ENCODE measurements around the gene LCA5L.
A peak's percentile ranks its signal among the peaks of the same experiment; 100 is the strongest.
"Not testable (repeated sequence)": the region's sequence is repeated elsewhere in the genome, so short reads cannot be mapped to it uniquely, and the experiment has no call there.

LCA5L gene

DNA sequence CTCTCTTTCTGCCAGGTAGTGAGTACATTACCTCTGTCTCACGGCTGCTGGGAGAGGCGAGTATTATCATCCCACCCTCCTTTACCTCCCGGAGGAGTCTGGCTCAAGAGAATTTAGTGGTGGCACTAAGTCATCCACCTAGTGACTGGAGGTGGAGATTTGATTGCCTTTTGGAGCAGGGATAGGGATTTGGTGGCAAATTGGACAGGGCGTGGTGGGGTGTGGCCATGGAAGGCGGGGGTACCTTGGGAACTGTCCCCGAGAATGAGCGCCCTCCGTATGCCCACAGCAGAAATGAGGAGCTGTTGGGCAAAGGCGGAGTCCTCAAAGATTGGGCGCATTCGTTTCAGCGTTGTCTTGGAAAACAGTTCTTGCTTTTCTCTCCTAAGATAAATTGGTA is 64.6 kb downstream of the LCA5L start:
- Histone ChIP-seq H3K4me1 (ENCODE audit: control insufficient read depth, insufficient read depth, low read length) (peaks cover 16% of the 10 kb centered on the region), H3K36me3 (ENCODE audit: control insufficient read depth, insufficient read depth, low read length) (no peaks in the 10 kb centered on the region), H3K27me3 (ENCODE audit: control insufficient read depth, insufficient read depth, low read length) (no peaks in the 10 kb centered on the region), H3K9ac (ENCODE audit: low read length) (peak overlapping the region; percentile 83), H3K4me3 (ENCODE audit: low read length) (peak overlapping the region; percentile 29), H3K9me3 (ENCODE audit: control insufficient read depth, low read length) (no peaks in the 10 kb centered on the region)

DNA sequence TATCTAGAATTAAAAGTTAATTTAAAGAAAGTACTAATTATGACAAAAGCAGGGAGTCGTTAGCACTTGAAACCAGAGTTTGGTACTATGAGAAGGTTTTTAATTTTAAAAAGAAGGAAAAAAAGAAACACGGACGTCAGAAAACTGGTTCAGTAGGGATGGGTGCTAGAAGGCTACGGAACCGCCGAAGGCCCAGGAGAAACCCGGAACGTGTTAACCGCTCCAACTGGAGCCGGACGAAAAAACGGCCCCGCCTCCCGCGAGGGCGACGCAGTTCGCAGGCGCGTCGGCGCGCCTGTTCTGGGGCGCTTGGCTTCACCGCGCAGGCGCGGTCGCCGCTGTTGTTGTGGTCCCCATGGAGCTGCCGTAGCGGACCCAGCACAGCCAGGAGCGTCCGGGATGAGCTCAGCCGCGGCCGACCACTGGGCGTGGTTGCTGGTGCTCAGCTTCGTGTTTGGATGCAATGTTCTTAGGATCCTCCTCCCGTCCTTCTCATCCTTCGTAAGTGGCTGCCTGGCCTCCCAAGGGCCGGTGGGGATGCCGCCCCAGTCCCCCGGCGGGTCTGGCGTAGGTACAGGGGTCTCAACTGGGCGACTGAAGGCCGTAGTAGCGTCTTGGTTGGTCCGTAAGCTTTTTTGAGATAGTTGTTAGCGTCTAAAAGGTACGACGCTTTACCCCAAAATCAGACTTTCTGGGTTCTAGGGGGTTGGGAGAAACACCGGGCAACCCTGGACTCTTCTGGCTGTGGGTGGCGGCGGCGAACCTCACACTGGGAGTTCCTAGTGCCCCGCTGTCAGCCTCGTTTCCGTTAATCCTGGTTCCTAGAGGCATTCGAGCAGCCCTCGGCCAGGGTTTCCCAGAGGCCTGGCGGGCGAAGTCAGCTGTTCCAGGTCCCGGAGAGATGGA is 65.3 kb downstream of the LCA5L start:
- Histone ChIP-seq H3K9ac (ENCODE audit: low read length) (peak overlapping the region; percentile 83), H3K4me1 (ENCODE audit: control insufficient read depth, insufficient read depth, low read length) (peaks cover 12% of the 10 kb centered on the region), H3K27me3 (ENCODE audit: control insufficient read depth, insufficient read depth, low read length) (no peaks in the 10 kb centered on the region), H3K36me3 (ENCODE audit: control insufficient read depth, insufficient read depth, low read length) (no peaks in the 10 kb centered on the region), H3K4me3 (ENCODE audit: low read length) (peak overlapping the region; percentile 72), H3K9me3 (ENCODE audit: control insufficient read depth, low read length) (no peaks in the 10 kb centered on the region)

DNA sequence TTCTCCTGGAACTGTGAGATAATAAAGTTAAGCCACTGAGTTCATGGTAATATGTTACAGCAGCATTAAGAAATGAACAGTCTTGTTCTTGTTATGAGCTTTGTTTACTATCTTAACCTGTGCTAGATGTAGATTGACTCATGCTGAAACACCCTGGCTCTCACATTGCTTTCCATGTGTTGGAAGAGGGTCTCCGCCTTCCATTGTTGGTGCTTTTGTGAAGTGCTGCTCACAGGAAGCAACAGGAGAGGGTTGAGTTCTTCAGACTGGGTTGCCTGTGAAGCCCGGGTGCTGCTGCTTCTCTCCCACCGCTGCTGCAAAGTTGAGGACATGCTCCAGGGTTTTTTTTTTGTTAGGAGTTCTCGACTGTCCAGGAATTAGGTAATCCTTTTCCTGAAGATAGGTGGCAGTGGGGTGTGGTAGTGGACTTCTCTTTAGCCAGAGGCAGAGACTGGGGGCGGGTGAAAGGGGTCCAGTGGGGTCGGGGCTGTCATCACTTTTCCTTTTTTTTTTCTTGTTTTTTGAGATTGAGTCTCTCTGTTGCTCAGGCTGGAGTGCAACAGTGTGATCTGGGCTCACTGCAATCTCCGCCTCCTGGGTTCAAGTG is 68.0 kb downstream of the LCA5L start:
- H3K4me3 ChIP-seq (ENCODE audit: low read length): peak overlapping the region; percentile 31
- H3K27me3 ChIP-seq (ENCODE audit: control insufficient read depth, insufficient read depth, low read length): no peaks in the 10 kb centered on the region
- peaks cover 8% of the 10 kb centered on the region for H3K4me1 ChIP-seq (ENCODE audit: control insufficient read depth, insufficient read depth, low read length)
- no peaks in the 10 kb centered on the region for H3K36me3 ChIP-seq (ENCODE audit: control insufficient read depth, insufficient read depth, low read length)
- no peak overlapping the region for H3K9ac ChIP-seq (ENCODE audit: low read length)
- no peaks in the 10 kb centered on the region for H3K9me3 ChIP-seq (ENCODE audit: control insufficient read depth, low read length)

DNA sequence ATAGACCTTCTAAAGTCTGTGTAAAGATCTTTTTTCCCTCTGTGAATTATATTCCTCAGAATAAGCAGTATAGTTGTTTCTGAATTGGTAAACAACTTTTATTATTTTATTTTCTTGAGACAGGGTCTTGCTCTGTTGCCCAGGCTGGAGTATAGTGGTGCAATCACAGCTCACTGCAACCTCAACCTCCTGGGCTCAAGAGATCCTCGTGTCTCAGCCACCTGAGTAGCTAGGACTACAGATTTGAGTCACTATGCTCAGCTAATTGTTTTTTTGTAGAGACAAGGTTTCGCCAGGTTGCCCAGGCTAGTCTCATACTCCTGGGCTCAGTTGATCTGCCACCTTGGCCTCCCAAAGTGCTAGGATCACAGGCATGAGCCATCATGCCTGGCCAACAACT is 70.1 kb downstream of the LCA5L start:
- Histone ChIP-seq H3K9me3 (ENCODE audit: control insufficient read depth, low read length) (no peaks in the 10 kb centered on the region), H3K4me3 (ENCODE audit: low read length) (no peak overlapping the region), H3K4me1 (ENCODE audit: control insufficient read depth, insufficient read depth, low read length) (peaks cover 8% of the 10 kb centered on the region), H3K36me3 (ENCODE audit: control insufficient read depth, insufficient read depth, low read length) (no peaks in the 10 kb centered on the region), H3K27me3 (ENCODE audit: control insufficient read depth, insufficient read depth, low read length) (no peaks in the 10 kb centered on the region), H3K9ac (ENCODE audit: low read length) (no peak overlapping the region)

DNA sequence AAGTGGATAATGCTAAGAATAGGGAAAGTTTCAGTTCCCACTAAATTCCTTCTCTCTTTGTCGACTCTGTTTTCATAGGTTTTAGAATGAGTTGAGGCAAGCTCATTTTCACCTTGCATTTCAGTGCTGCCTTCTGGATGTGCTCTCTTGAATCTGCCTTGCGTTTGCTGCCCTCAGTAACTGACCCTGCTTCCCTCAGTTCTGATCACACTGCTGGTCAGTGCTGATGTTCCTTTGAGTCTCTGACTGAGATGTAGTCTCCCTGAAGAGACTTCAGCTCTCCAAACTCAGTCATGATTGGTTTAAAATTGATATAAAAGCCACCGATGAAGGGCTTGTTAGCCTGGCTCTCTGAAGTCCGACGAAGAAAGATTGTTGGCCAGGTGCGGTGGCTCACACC is 71.5 kb downstream of the LCA5L start:
- Histone ChIP-seq H3K9me3 (ENCODE audit: control insufficient read depth, low read length) (no peaks in the 10 kb centered on the region), H3K27me3 (ENCODE audit: control insufficient read depth, insufficient read depth, low read length) (no peaks in the 10 kb centered on the region), H3K36me3 (ENCODE audit: control insufficient read depth, insufficient read depth, low read length) (no peaks in the 10 kb centered on the region), H3K9ac (ENCODE audit: low read length) (no peak overlapping the region), H3K4me1 (ENCODE audit: control insufficient read depth, insufficient read depth, low read length) (peaks cover 8% of the 10 kb centered on the region), H3K4me3 (ENCODE audit: low read length) (no peak overlapping the region)

DNA sequence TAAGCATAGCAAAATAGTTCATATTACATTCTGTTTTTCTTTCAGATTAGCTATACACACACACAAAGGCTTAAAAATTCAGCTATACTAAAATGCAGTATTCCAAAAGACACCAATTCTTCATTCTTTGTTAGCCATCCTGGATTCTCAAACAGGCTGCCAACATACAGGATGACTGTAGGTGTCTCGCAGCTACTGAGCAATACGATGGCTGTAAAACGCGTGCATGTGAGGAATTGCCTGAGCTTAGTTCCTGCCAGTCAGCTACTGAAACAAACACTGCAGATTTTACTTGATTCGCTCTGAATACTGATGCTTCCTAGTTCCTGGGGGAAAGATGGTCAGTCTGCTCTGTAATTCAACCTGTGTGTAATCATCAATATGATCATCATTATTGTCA is 71.9 kb downstream of the LCA5L start:
- no peaks in the 10 kb centered on the region for H3K9me3 ChIP-seq (ENCODE audit: control insufficient read depth, low read length)
- H3K4me1 ChIP-seq (ENCODE audit: control insufficient read depth, insufficient read depth, low read length): peaks cover 8% of the 10 kb centered on the region
- no peak overlapping the region for H3K9ac ChIP-seq (ENCODE audit: low read length)
- no peak overlapping the region for H3K4me3 ChIP-seq (ENCODE audit: low read length)
- H3K27me3 ChIP-seq (ENCODE audit: control insufficient read depth, insufficient read depth, low read length): no peaks in the 10 kb centered on the region
- H3K36me3 ChIP-seq (ENCODE audit: control insufficient read depth, insufficient read depth, low read length): no peaks in the 10 kb centered on the region

DNA sequence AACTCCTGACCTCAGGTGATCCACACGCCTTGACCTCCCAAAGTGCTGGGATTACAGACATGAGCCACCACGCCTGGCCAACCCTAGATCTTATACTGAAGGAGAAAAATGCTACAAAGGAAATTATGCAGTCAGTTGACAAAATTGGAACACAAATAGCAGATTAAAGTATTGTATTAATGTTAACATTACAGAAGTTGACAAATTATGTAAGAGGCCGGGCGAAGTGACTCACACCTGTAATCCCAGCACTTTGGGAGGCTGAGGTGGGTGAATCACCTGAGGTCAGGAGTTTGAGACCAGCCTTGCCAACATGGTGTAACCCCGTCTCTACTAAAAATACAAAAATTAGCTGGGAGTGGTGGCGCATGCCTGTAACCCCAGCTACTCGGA is 75.7 kb downstream of the LCA5L start:
- H3K4me3 ChIP-seq (ENCODE audit: low read length); H3K36me3 ChIP-seq (ENCODE audit: control insufficient read depth, insufficient read depth, low read length); H3K9ac ChIP-seq (ENCODE audit: low read length); H3K27me3 ChIP-seq (ENCODE audit: control insufficient read depth, insufficient read depth, low read length); H3K9me3 ChIP-seq (ENCODE audit: control insufficient read depth, low read length); H3K4me1 ChIP-seq (ENCODE audit: control insufficient read depth, insufficient read depth, low read length): not testable (repeated sequence)

DNA sequence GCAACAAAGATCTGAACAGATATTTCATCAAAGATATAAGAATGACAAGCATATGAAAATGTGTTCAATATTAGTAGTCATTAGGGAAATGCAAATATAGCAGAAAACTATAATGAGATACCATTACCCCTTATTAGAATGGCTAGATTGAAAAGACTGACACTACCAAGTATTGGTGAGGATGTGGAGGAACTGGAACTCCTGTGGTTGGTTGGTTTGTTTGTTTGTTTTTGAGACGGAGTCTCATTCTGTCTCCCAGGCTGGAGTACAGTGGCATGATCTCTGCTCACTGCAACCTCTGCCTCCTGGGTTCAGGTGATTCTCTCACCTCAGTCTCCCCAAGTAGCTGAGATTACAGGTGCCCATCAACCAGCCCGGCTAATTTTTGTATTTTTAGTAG is 77.8 kb downstream of the LCA5L start:
- Histone ChIP-seq H3K27me3 (ENCODE audit: control insufficient read depth, insufficient read depth, low read length) (no peaks in the 10 kb centered on the region), H3K9me3 (ENCODE audit: control insufficient read depth, low read length) (no peaks in the 10 kb centered on the region), H3K4me3 (ENCODE audit: low read length) (no peak overlapping the region), H3K36me3 (ENCODE audit: control insufficient read depth, insufficient read depth, low read length) (no peaks in the 10 kb centered on the region), H3K4me1 (ENCODE audit: control insufficient read depth, insufficient read depth, low read length) (no peaks in the 10 kb centered on the region), H3K9ac (ENCODE audit: low read length) (no peak overlapping the region)

DNA sequence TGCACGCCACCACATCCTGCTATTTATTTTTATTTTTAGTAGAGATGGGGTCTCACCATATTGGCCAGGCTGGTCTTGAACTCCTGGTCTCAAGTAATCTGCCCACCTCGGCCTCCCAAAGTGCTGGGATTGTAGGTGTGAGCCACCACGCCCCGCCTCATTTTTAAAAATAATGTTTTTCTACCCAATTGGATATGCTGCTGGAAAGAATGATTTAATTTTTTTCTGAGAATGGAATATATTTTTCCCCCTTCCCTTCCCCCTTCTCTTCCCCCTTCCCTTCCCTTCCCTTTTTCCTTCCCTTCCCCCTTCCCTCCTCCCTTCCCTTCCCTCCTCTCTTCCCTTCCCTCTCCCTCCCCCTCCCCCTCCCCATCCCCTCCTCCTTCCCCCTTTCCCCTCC is 79.0 kb downstream of the LCA5L start:
- H3K36me3 ChIP-seq (ENCODE audit: control insufficient read depth, insufficient read depth, low read length): no peaks in the 10 kb centered on the region
- no peak overlapping the region for H3K9ac ChIP-seq (ENCODE audit: low read length)
- H3K9me3 ChIP-seq (ENCODE audit: control insufficient read depth, low read length): no peaks in the 10 kb centered on the region
- no peak overlapping the region for H3K4me3 ChIP-seq (ENCODE audit: low read length)
- no peaks in the 10 kb centered on the region for H3K4me1 ChIP-seq (ENCODE audit: control insufficient read depth, insufficient read depth, low read length)
- no peaks in the 10 kb centered on the region for H3K27me3 ChIP-seq (ENCODE audit: control insufficient read depth, insufficient read depth, low read length)

DNA sequence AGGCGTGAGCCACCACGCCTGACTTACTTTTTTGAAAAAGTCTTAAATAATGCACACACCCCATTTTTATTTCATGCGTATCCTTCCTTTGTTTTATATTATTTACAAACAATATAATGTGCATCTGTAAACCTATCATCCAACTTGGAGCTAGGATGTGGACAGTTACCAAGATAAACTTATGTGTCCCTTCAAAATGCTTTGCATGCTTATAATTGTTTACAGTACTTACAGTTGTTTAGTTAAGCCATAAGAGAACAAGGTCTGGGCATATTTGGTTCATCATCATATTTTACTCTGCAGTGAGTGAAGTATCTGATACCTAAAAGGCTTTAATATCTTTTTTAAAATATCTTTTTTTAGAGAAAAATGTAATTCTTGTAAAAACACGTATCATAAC is 80.6 kb downstream of the LCA5L start:
- Histone ChIP-seq H3K9ac (ENCODE audit: low read length) (no peak overlapping the region), H3K4me1 (ENCODE audit: control insufficient read depth, insufficient read depth, low read length) (no peaks in the 10 kb centered on the region), H3K36me3 (ENCODE audit: control insufficient read depth, insufficient read depth, low read length) (no peaks in the 10 kb centered on the region), H3K27me3 (ENCODE audit: control insufficient read depth, insufficient read depth, low read length) (no peaks in the 10 kb centered on the region), H3K9me3 (ENCODE audit: control insufficient read depth, low read length) (no peaks in the 10 kb centered on the region), H3K4me3 (ENCODE audit: low read length) (no peak overlapping the region)

DNA sequence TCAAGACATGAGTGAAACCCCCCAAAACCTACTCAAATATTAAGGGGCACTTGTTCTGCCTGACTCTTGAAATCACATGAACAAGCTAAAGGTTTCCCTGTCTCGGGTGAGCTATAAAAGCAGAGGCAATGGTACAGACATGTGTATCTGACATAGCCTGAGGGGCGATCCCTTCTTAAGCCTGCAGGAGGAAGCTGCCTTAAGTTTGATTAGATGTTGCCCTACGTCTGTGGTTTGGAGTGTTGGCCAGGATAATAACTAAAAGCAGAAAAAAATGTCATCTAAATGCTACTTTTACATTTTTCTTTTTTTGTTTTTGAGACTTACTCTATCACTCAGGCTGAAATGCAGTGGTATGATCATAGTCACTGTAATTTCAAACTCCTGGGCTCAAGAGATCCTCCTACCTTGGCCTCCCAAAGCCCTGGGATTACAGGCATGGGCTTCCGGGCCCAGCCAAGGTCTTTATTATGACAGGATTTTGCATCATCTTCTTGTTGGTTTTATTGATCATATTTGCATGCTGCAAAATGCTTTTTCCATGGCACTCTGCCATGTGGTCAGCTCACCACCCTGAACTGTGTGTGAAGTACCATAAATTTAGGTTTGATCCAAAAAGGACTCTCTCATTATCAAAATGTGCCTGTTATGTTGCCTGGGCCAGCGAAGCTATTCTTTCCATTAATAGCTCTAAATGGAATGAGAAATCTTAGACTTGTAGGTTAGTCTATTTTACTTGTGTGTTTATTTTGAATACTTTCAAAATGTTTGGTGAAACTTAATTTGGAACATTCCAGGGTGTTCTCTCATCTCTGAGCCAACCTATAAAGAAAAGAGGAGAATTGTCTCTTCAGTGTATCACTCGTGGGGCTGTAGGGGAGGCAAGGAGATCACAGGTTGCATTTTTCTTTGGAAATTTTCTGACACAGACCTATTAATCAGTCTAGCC is 81.7 kb downstream of the LCA5L start:
- Histone ChIP-seq H3K4me3 (ENCODE audit: low read length) (no peak overlapping the region), H3K27me3 (ENCODE audit: control insufficient read depth, insufficient read depth, low read length) (no peaks in the 10 kb centered on the region), H3K9ac (ENCODE audit: low read length) (no peak overlapping the region), H3K9me3 (ENCODE audit: control insufficient read depth, low read length) (no peaks in the 10 kb centered on the region), H3K36me3 (ENCODE audit: control insufficient read depth, insufficient read depth, low read length) (no peaks in the 10 kb centered on the region), H3K4me1 (ENCODE audit: control insufficient read depth, insufficient read depth, low read length) (no peaks in the 10 kb centered on the region)

DNA sequence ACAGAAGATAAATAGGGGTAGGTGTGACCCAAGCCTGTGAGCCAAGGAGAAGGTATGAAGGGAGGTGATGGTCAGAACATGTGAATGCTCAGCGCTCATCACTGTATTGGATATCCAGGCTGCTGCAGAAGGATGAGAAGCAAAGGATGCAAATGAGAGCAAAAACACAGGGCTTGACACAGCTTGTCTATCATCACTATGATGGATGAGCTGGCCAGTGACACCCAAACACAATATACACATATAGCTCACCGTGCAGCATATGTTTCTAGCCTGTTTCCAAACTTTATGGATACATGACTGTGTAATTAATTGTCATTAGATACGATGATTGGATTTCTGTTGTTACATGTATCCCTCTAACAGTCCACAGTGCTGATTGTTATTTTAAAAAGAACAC is 82.8 kb downstream of the LCA5L start:
- no peak overlapping the region for H3K9ac ChIP-seq (ENCODE audit: low read length)
- no peaks in the 10 kb centered on the region for H3K4me1 ChIP-seq (ENCODE audit: control insufficient read depth, insufficient read depth, low read length)
- no peaks in the 10 kb centered on the region for H3K36me3 ChIP-seq (ENCODE audit: control insufficient read depth, insufficient read depth, low read length)
- H3K4me3 ChIP-seq (ENCODE audit: low read length): no peak overlapping the region
- no peaks in the 10 kb centered on the region for H3K27me3 ChIP-seq (ENCODE audit: control insufficient read depth, insufficient read depth, low read length)
- H3K9me3 ChIP-seq (ENCODE audit: control insufficient read depth, low read length): no peaks in the 10 kb centered on the region
